A673 (cell line): ENCODE data around the gene CEMIP. TPM values are rescaled to one million over a fixed set of nuclear protein-coding genes. Genes with fewer than 3 reads are reported as not detected.

Experiments used
- BruUV-seq: library from RNA; stranded (reverse); fragments of 400-500 nt; replicated peaks from 2 replicates; lab custom pipeline; 2021; lab: Mats Ljungman, UMichigan
- CTCF ChIA-PET: fragments of 300-600 bp; sonication (Branson Sonifier 250); formaldehyde crosslinking; loops from one replicate; lab custom pipeline; 2022; ENCODE audit warnings: antibody characterized with exemption; lab: Charles Lee
- POLR2A ChIA-PET: fragments of 300-600 bp; sonication (Branson Sonifier 250); formaldehyde crosslinking; loops from one replicate; lab custom pipeline; 2022; ENCODE audit warnings: antibody characterized with exemption; ENCODE audit not compliant: low non-redundant PET; lab: Charles Lee
- DNase-seq: peaks from one replicate; pipeline ENCODE4 v3.0.0-alpha.2; 2015; ENCODE audit warnings: low spot score
- H3K27ac ChIP-seq: fragments of 200-600 bp; sonication (generic); 2 replicates; pipeline ENCODE4 v1.5.1; 2016; ENCODE audit warnings: mixed run types, low read depth, mild to moderate bottlenecking, mixed read lengths, antibody characterized with exemption, low read length; ENCODE audit not compliant: poor library complexity, severe bottlenecking
- H3K27me3 ChIP-seq: fragments of 200-600 bp; sonication (generic); replicated peaks from 2 replicates; pipeline ENCODE4 v1.6.1; 2017; ENCODE audit warnings: mixed run types, low read depth, mild to moderate bottlenecking, mixed read lengths, antibody characterized with exemption, low read length; ENCODE audit not compliant: insufficient read depth, poor library complexity
- H3K36me3 ChIP-seq: fragments of 200-600 bp; sonication (generic); 2 replicates; pipeline ENCODE4 v1.6.1; 2016; ENCODE audit warnings: mixed run types, mild to moderate bottlenecking, mixed read lengths, antibody characterized with exemption, low read length; ENCODE audit not compliant: insufficient read depth, poor library complexity, severe bottlenecking
- H3K4me1 ChIP-seq: fragments of 200-600 bp; sonication (generic); 2 replicates; pipeline ENCODE4 v1.6.1; 2017; ENCODE audit warnings: mixed run types, mild to moderate bottlenecking, mixed read lengths, antibody characterized with exemption, low read length; ENCODE audit not compliant: insufficient read depth, poor library complexity, severe bottlenecking
- H3K4me3 ChIP-seq: fragments of 200-600 bp; sonication (generic); 2 replicates; pipeline ENCODE4 v1.5.1; 2016; ENCODE audit warnings: low read depth, mixed run types, mild to moderate bottlenecking, mixed read lengths, low read length; ENCODE audit not compliant: poor library complexity, severe bottlenecking
- H3K9me3 ChIP-seq: fragments of 200-600 bp; sonication (generic); 2 replicates; pipeline ENCODE4 v1.6.1; 2016; ENCODE audit warnings: mixed run types, low read depth, mild to moderate bottlenecking, mixed read lengths, antibody characterized with exemption, low read length; ENCODE audit not compliant: poor library complexity, severe bottlenecking
- CTCF ChIP-seq: fragments of 300-800, 200-600 bp; sonication (generic); conservative IDR thresholded peaks from 2 replicates; pipeline ENCODE4 v1.5.1; 2017; ENCODE audit warnings: low read depth, mild to moderate bottlenecking, antibody characterized with exemption, low read length, moderate library complexity, mixed read lengths
- EZH2 ChIP-seq: fragments of 200-600 bp; sonication (generic); IDR thresholded peaks from 2 replicates; pipeline ENCODE4 v1.6.1; 2017; ENCODE audit warnings: borderline replicate concordance, low read depth, mild to moderate bottlenecking, mixed read lengths, antibody characterized with exemption, low read length; ENCODE audit not compliant: poor library complexity, severe bottlenecking
- intact Hi-C: fragments of 100-400 bp; cut with micrococcal nuclease; formaldehyde crosslinking; loops from one replicate; pipeline ENCODE4 v1.10.0; 2022; ENCODE audit not compliant: unreplicated experiment
- total RNA-seq: library from RNA; stranded (reverse); gene quantifications from 2 replicates; pipeline ENCODE4 v1.2.3, GENCODE V29; 2021

The CEMIP gene
- total RNA-seq, 1 experiment from 2014 or later = not detected

GRCh38 chr15:80988148-80988796 is 209.1 kb downstream of the CEMIP start:
- H3K4me1 ChIP-seq = peaks cover 12% of the 10 kb centered on the region
- no peaks in the 10 kb centered on the region for H3K9me3 ChIP-seq
- H3K27ac ChIP-seq = peak overlapping the region; percentile 86
- intact Hi-C loops = no loop called here
- TSS peak; percentile 67 for BruUV-seq
- POLR2A ChIA-PET = no interaction called here
- TF ChIP-seq EZH2 (no peak), CTCF (no peak)
- CTCF ChIA-PET = no interaction called here
- no peaks in the 10 kb centered on the region for H3K36me3 ChIP-seq
- peak overlapping the region; percentile 91 for H3K4me3 ChIP-seq
- DNase-seq = no peak
- no peaks in the 10 kb centered on the region for H3K27me3 ChIP-seq

- TF ChIP-seq EZH2 (no peak), CTCF (no peak)
- BruUV-seq = no TSS peak
- Histone ChIP-seq H3K9me3 (no peaks in the 10 kb centered on the region), H3K27ac (peak overlapping the region; percentile 86), H3K4me1 (peaks cover 12% of the 10 kb centered on the region), H3K27me3 (no peaks in the 10 kb centered on the region), H3K4me3 (peak overlapping the region; percentile 91), H3K36me3 (no peaks in the 10 kb centered on the region)
- intact Hi-C loops = no loop called here
- DNase-seq = no peak
- ChIA-PET POLR2A (no interaction called here), CTCF (no interaction called here)
These were observed 209.9 kb downstream of the CEMIP start for GRCh38 chr15:80989081-80989517.

GRCh38 chr15:80989518-80990478 is 210.6 kb downstream of the CEMIP start, which contains the start of gene MESD:
Gene MESD, minus strand, starts transcription at chr15:80989819. Its CDS starts 28 bp downstream, at chr15:80989791.
- H3K4me1 ChIP-seq = peaks cover 12% of the 10 kb centered on the region
- TF ChIP-seq CTCF = no peak
- TF ChIP-seq EZH2 = no peak
- DNase-seq = peak; percentile 97
- H3K27ac ChIP-seq = peak within 1 kb of the TSS; percentile 86
- peak within 1 kb of the TSS; percentile 91 for H3K4me3 ChIP-seq
- TSS peak; percentile 98 for BruUV-seq
- no peaks in the 10 kb centered on the region for H3K36me3 ChIP-seq
- no peaks in the 10 kb centered on the region for H3K27me3 ChIP-seq
- ChIA-PET CTCF (no interaction called here), POLR2A (interaction anchor here (0.7 kb wide), 2 partner anchors 11 to 12 kb away, joined by 6 to 10 read pairs; partner anchors contain the start of gene TLNRD1)
- intact Hi-C loops = loop anchor here (5.0 kb wide), 1 partner anchor 278 kb away; no protein-coding TSS in a partner anchor
- H3K9me3 ChIP-seq = no peaks in the 10 kb centered on the region
